IMR-90 (cell line): ENCODE results near the gene FUT1.

Source experiments
- CEBPB ChIP-seq: IDR thresholded peaks from 2 replicates; pipeline ENCODE4 v1.6.1; 2012; ENCODE audit warnings: low read depth, low read length, improper control_type of control experiment
- RFX5 ChIP-seq: IDR thresholded peaks from 2 replicates; pipeline ENCODE4 v1.8.0; 2012; ENCODE audit warnings: low read depth, mild to moderate bottlenecking, low read length, moderate library complexity

GRCh38 chr19:48720613-48721296, 31.7 kb downstream of the FUT1 start:
- TF ChIP-seq CEBPB: no peak
- no peak for TF ChIP-seq RFX5
